ENCODE results near the gene TCAF2.
"Not testable (repeated sequence)": the region's sequence is repeated elsewhere in the genome, so short reads cannot be mapped to it uniquely, and the experiment has no call there.

The TCAF2 gene

DNA sequence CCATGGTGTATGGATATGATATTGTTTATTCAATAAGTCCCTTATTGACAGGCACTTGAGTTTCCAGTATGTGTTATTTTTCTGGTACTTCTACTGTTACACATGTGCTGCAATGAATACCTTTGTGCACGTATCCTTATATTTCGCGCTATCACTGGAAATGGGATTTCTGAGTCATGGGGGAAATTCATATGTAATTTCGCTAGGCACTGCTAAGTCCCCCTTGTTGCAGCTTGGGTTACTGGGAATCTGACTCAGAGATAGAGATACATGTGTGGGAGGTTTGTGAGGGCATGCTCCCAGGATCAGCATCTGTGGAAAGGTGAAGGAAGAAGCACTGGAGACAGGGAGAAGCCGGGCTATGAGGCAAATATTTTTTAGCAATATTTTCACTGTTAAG, 9.9 kb downstream of the TCAF2 start:
- H3K27ac ChIP-seq (ENCODE audit: low read depth, low read length); H3K36me3 ChIP-seq (ENCODE audit: control insufficient read depth, insufficient read depth, low read length); H3K27me3 ChIP-seq (ENCODE audit: control insufficient read depth, insufficient read depth, low read length); H3K9me3 ChIP-seq (ENCODE audit: control insufficient read depth, insufficient read depth, low read length); H3K9ac ChIP-seq (ENCODE audit: low read depth, low read length); H3K4me3 ChIP-seq (ENCODE audit: low read depth, low read length); H3K4me1 ChIP-seq (ENCODE audit: control insufficient read depth, insufficient read depth, low read length): not testable (repeated sequence)

DNA sequence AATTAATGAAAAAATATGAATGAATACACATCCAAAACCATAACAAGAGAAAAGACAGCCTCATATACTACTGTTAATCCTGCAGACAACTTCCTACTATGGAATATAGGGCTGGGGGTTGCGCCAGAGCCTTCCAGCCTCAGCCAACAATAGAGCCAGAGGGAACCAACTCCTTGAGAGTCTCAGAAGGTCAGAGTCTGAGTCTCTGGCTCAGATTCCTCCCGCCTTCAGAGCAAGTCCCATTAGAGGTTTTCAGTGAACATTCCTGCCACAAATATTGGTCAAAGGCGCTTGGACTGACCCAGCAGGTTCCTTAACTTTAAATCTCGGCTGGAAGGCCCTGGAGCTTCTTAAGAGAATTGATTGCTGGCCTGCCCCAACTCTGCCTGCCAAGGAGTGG, 11.7 kb downstream of the TCAF2 start:
- H3K36me3 ChIP-seq (ENCODE audit: control insufficient read depth, insufficient read depth, low read length); H3K4me1 ChIP-seq (ENCODE audit: control insufficient read depth, insufficient read depth, low read length); H3K27ac ChIP-seq (ENCODE audit: low read depth, low read length); H3K9me3 ChIP-seq (ENCODE audit: control insufficient read depth, insufficient read depth, low read length); H3K4me3 ChIP-seq (ENCODE audit: low read depth, low read length); H3K27me3 ChIP-seq (ENCODE audit: control insufficient read depth, insufficient read depth, low read length); H3K9ac ChIP-seq (ENCODE audit: low read depth, low read length): not testable (repeated sequence)

DNA sequence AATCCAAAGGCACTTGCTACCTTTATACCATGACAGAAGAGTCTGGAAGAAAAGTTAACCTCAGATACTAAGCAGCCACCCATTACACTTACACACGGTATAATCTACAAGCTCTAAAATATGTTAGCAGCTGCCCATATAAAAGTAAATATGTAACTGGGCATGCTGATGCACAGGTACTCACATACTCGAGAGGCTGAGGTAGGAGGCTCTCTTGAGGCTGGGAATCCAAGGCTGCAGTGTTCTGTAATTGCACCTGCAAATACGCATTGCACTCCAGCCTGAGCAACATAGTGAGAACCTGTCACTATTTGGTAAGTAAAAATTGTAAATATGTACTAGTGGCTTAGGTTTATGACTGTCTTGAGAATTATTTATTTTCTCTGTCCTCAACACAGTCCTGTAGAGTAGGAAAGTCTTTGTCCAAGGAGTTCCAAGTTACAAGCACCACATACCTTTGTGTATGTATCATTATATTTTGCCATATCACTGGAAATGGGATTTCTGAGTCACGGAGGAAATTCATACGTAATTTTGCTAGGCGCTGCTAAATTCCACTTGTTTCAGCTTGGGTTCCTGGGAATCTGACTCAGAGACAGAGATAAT, 12.3 kb downstream of the TCAF2 start:
- not testable (repeated sequence) for H3K27ac ChIP-seq (ENCODE audit: low read depth, low read length); H3K36me3 ChIP-seq (ENCODE audit: control insufficient read depth, insufficient read depth, low read length); H3K9ac ChIP-seq (ENCODE audit: low read depth, low read length); H3K4me3 ChIP-seq (ENCODE audit: low read depth, low read length); H3K9me3 ChIP-seq (ENCODE audit: control insufficient read depth, insufficient read depth, low read length); H3K4me1 ChIP-seq (ENCODE audit: control insufficient read depth, insufficient read depth, low read length); H3K27me3 ChIP-seq (ENCODE audit: control insufficient read depth, insufficient read depth, low read length)

DNA sequence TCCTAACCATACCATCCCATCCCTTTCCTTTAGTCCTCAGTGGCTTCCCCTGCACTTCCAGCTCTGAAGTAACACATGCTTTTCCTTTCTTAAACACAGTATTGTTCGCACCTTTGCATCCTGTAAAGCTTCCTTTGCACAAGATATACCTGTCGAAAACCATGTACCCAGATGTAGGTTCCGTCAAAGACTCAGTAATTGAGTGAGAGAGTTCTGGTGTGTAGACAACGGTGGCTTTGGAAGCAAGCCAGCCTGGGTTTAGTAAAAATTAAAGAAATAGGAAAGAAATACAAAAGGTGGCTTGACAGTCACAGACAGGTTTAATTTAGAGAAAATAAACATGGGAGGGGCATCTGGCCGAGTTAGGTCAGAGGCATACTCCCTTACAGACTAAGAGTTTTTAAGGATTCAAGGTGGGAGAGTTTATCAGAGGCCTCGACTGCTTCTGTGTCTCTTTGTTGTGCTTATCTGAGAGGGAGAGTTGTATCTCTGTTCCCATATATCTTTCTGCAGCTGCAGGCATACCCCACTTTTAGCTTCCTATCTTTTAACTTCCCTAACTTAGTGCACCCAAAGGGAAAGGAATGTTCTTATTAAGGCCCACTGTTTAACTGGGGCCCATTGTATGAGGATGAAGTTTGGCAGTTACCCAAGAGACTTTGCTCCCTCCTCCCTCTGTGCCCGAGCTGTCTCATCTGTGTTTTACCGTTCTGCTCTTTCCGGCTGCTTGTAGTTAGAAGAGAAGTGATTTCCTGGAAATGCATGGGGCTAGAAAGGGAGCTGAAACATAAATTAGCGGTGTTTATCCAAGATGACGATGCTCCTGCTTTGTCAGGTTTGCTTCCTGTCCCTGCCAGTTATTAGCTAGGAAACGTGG, 14.8 kb downstream of the TCAF2 start:
- not testable (repeated sequence) for H3K9ac ChIP-seq (ENCODE audit: low read depth, low read length); H3K27me3 ChIP-seq (ENCODE audit: control insufficient read depth, insufficient read depth, low read length); H3K36me3 ChIP-seq (ENCODE audit: control insufficient read depth, insufficient read depth, low read length)

DNA sequence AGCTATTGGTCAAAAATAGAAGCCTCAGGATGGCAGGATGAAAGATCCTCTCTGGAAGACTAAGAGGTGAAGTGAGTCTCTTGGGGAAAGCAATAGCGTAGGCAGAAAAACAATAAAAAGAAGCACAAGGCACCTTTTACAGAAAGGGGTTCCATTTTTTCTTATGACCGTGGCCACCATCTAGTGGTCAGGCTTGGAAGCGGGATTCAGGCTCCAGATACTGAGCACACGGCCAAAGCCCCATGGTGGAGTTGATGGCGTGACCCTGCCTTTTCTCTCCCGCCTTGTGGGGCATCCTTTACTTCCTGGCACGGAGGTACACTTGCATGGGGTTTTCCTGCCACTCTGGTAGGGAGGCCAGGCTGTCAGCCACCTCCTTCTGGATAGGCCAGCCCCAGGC, 18.6 kb downstream of the TCAF2 start:
- H3K36me3 ChIP-seq (ENCODE audit: control insufficient read depth, insufficient read depth, low read length); H3K9ac ChIP-seq (ENCODE audit: low read depth, low read length); H3K27me3 ChIP-seq (ENCODE audit: control insufficient read depth, insufficient read depth, low read length); H3K27ac ChIP-seq (ENCODE audit: low read depth, low read length); H3K4me1 ChIP-seq (ENCODE audit: control insufficient read depth, insufficient read depth, low read length); H3K9me3 ChIP-seq (ENCODE audit: control insufficient read depth, insufficient read depth, low read length); H3K4me3 ChIP-seq (ENCODE audit: low read depth, low read length): not testable (repeated sequence)

More for the DNA sequence above, 14.8 kb downstream of the TCAF2 start:
- not testable (repeated sequence) for H3K9me3 ChIP-seq (ENCODE audit: control insufficient read depth, insufficient read depth, low read length); H3K4me1 ChIP-seq (ENCODE audit: control insufficient read depth, insufficient read depth, low read length); H3K4me3 ChIP-seq (ENCODE audit: low read depth, low read length); H3K27ac ChIP-seq (ENCODE audit: low read depth, low read length)

DNA sequence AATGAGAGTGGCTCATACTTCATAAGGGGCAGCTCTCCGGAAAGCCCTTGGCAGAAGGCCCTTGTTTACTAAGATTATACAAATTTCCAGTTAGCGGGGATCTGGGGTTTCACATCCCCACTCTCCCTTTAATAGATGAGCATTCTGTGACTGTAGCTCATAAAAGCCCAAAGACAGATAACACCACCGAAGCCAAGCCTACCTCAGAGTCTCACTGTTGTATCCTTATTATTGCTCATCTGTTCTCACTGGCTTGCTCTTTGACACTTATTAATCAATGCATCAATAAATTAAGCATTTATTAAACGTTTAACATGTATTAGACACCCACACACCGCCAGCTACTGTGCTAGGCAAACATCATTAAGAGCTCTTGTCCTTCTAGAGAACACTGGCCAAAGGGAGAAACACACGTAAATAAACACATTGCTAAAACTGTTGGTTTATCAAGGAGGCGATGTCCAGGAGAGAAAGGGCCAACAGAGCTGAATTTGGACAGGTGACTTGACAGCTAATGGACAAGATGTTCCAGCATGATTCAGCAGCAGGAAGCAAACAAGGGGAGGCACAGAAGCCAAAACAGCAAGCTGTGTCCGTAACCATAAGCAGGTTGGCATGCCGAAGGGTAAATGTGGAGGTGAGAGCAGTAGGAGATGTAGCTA, 19.9 kb downstream of the TCAF2 start:
- not testable (repeated sequence) for H3K36me3 ChIP-seq (ENCODE audit: control insufficient read depth, insufficient read depth, low read length); H3K4me3 ChIP-seq (ENCODE audit: low read depth, low read length); H3K9me3 ChIP-seq (ENCODE audit: control insufficient read depth, insufficient read depth, low read length); H3K27ac ChIP-seq (ENCODE audit: low read depth, low read length); H3K9ac ChIP-seq (ENCODE audit: low read depth, low read length); H3K4me1 ChIP-seq (ENCODE audit: control insufficient read depth, insufficient read depth, low read length); H3K27me3 ChIP-seq (ENCODE audit: control insufficient read depth, insufficient read depth, low read length)

DNA sequence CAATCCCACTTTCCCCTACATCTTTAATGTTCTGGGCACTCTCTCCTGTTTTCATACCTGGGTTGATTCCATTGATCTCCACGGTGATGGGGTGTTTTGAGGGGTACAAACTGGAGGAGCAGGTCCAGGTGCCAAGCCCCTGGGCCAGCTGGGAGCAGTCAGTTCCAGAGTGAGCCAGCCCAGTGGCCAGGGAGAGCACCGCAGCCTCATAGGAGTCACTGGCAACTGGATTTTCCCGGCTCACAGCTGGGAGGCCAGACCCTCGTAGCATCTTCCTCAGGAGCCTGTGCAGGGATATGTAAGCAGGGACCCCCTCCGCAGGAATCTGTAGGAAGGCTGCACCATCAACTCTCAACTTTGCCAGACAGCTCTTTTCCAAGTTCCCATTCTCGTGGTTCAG, 25.8 kb downstream of the TCAF2 start:
- not testable (repeated sequence) for H3K9ac ChIP-seq (ENCODE audit: low read depth, low read length); H3K27ac ChIP-seq (ENCODE audit: low read depth, low read length); H3K36me3 ChIP-seq (ENCODE audit: control insufficient read depth, insufficient read depth, low read length); H3K9me3 ChIP-seq (ENCODE audit: control insufficient read depth, insufficient read depth, low read length); H3K4me1 ChIP-seq (ENCODE audit: control insufficient read depth, insufficient read depth, low read length); H3K4me3 ChIP-seq (ENCODE audit: low read depth, low read length); H3K27me3 ChIP-seq (ENCODE audit: control insufficient read depth, insufficient read depth, low read length)

DNA sequence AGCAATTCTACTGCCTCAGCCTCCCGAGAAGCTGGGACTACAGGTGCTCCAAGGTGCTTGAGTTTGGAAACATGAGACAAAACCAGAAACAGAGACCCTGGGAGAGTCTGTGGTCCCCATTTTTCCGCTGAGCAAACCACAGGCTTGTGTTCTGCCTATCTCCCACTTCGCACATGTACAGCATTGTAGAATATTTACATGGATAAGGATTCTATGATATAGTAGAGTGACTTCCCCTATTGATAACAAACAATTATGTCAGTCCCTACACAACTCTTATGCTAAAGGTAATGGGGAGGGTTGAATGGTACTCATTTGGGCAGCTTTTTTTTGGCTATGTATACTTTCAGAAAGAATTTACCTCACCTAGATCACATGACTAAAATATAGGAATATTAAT, 29.1 kb downstream of the TCAF2 start:
- not testable (repeated sequence) for H3K4me3 ChIP-seq (ENCODE audit: low read depth, low read length); H3K4me1 ChIP-seq (ENCODE audit: control insufficient read depth, insufficient read depth, low read length); H3K36me3 ChIP-seq (ENCODE audit: control insufficient read depth, insufficient read depth, low read length); H3K27ac ChIP-seq (ENCODE audit: low read depth, low read length); H3K9ac ChIP-seq (ENCODE audit: low read depth, low read length); H3K9me3 ChIP-seq (ENCODE audit: control insufficient read depth, insufficient read depth, low read length); H3K27me3 ChIP-seq (ENCODE audit: control insufficient read depth, insufficient read depth, low read length)

DNA sequence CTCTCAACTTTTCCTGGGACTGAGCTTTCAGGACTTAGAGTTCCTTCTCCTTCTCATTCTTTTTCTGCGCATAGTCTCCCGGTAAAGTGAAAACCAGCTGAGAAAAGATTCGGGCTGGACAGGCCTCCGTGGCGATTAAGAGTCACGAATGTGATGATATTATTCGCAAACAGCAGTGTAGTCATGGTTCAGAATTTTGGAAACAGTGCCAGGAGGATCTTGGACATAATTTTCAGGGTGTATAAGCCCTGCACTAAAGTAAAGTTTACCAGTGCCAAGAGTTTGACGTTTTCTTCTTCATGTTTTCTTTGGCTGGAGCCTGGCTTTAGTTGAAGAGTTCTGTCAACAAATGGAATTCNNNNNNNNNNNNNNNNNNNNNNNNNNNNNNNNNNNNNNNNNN, 29.7 kb downstream of the TCAF2 start:
- not testable (repeated sequence) for H3K36me3 ChIP-seq (ENCODE audit: control insufficient read depth, insufficient read depth, low read length); H3K9me3 ChIP-seq (ENCODE audit: control insufficient read depth, insufficient read depth, low read length); H3K9ac ChIP-seq (ENCODE audit: low read depth, low read length); H3K27ac ChIP-seq (ENCODE audit: low read depth, low read length); H3K4me1 ChIP-seq (ENCODE audit: control insufficient read depth, insufficient read depth, low read length); H3K4me3 ChIP-seq (ENCODE audit: low read depth, low read length); H3K27me3 ChIP-seq (ENCODE audit: control insufficient read depth, insufficient read depth, low read length)

Measured in HUES48 (cell line).